ENCODE data around the gene CTBP2.

GRCh38 chr10:125153703-125154490 is 6.5 kb downstream of the CTBP2 start:
- TF ChIP-seq CTCF (conservative IDR thresholded peaks at IDR 0.05; ENCODE audit: low read depth, low read length), result no peak
- no peak for TF ChIP-seq EZH2 (IDR thresholded peaks at IDR 0.05; ENCODE audit: borderline replicate concordance, low read depth, low read length, poor library complexity, severe bottlenecking)
